Bone marrow (tissue), 2 donors: Measurements from ENCODE around the gene GBP6.
A peak's percentile ranks its signal among the peaks of the same experiment; 100 is the strongest.
"Not testable (repeated sequence)": the region's sequence is repeated elsewhere in the genome, so short reads cannot be mapped to it uniquely, and the experiment has no call there.

ENCODE experiments used
- DNase-seq, 2 donors: peaks; one replicate each; lab custom pipeline; 2025; lab: John Stamatoyannopoulos, UW

The GBP6 gene

GRCh38 chr1:89363638-89364536, at the start of gene GBP6:
Gene GBP6, plus strand, starts transcription at chr1:89364059. Its CDS starts 4,493 bp downstream, at chr1:89368552.
- DNase-seq: no peak

- DNase-seq: no peak
These were observed 41.5 kb upstream of the GBP6 start for GRCh38 chr1:89322402-89322801.

GRCh38 chr1:89331890-89332289, 32.0 kb upstream of the GBP6 start:
- DNase-seq: no peak

GRCh38 chr1:89332461-89332860, 31.4 kb upstream of the GBP6 start:
- no peak for DNase-seq

- no peak for DNase-seq
These were observed 28.4 kb upstream of the GBP6 start for GRCh38 chr1:89335486-89335885.

- no peak for DNase-seq
These were observed 26.0 kb upstream of the GBP6 start for GRCh38 chr1:89337903-89338302.

GRCh38 chr1:89339039-89339438, 24.8 kb upstream of the GBP6 start:
- DNase-seq: no peak

GRCh38 chr1:89345479-89345878, 18.4 kb upstream of the GBP6 start:
- not testable (repeated sequence) for DNase-seq

GRCh38 chr1:89347296-89347695, 16.6 kb upstream of the GBP6 start:
- no peak for DNase-seq

GRCh38 chr1:89350298-89350697, 13.6 kb upstream of the GBP6 start:
- no peak for DNase-seq

GRCh38 chr1:89351597-89352311, 12.1 kb upstream of the GBP6 start:
- DNase-seq: no peak

GRCh38 chr1:89352421-89352820, 11.4 kb upstream of the GBP6 start:
- DNase-seq: no peak

- no peak for DNase-seq
These were observed 9.7 kb upstream of the GBP6 start for GRCh38 chr1:89354205-89354604.

- no peak for DNase-seq
These were observed 8.8 kb upstream of the GBP6 start for GRCh38 chr1:89355056-89355455.

GRCh38 chr1:89356658-89357400, 7.0 kb upstream of the GBP6 start:
- no peak for DNase-seq

GRCh38 chr1:89358287-89358893, 5.5 kb upstream of the GBP6 start:
- DNase-seq: peak; percentile 21 to 75

GRCh38 chr1:89360716-89361115, 3.1 kb upstream of the GBP6 start:
- no peak for DNase-seq

- no peak for DNase-seq
These were observed 2.2 kb upstream of the GBP6 start for GRCh38 chr1:89361681-89362080.

GRCh38 chr1:89363196-89363595, 663 bp upstream of the GBP6 start:
- DNase-seq: peak in 1 of 2 donors; percentile 68

GRCh38 chr1:89364954-89365550, 1.2 kb downstream of the GBP6 start:
- DNase-seq: no peak

GRCh38 chr1:89367221-89367620, 3.4 kb downstream of the GBP6 start:
- no peak for DNase-seq

- no peak for DNase-seq
These were observed 5.5 kb downstream of the GBP6 start for GRCh38 chr1:89369331-89369730.
